Cardiac muscle cell (in vitro differentiated cells and primary cell): ENCODE results near the gene PTPRK. TPM values are rescaled to one million over a fixed set of nuclear protein-coding genes. Genes with fewer than 3 reads are reported as not detected.

ENCODE experiments used
- DNase-seq, 2 donors: peaks; one replicate each; pipeline versions ENCODE4 v3.0.0 to v3.0.0-alpha.2; 2010 to 2017; ENCODE audit warnings: low read depth in 1 of 2, low spot score in 1 of 2
- H3K27ac ChIP-seq: fragments of 200-600 bp; sonication (generic); 2 replicates; pipeline ENCODE4 v1.5.1; 2016
- H3K27me3 ChIP-seq: fragments of 200-600 bp; sonication (generic); 2 replicates; pipeline ENCODE4 v1.6.0; 2016; ENCODE audit warnings: control low read depth
- H3K36me3 ChIP-seq: fragments of 200-600 bp; sonication (generic); 2 replicates; pipeline ENCODE4 v1.5.1; 2016; ENCODE audit warnings: control low read depth
- H3K4me1 ChIP-seq: fragments of 200-600 bp; sonication (generic); 2 replicates; pipeline ENCODE4 v1.8.1; 2017; ENCODE audit warnings: low read depth, mild to moderate bottlenecking, mixed run types
- H3K4me3 ChIP-seq: fragments of 200-600 bp; sonication (generic); 2 replicates; pipeline ENCODE4 v1.5.1; 2016; ENCODE audit warnings: mild to moderate bottlenecking
- H3K9me3 ChIP-seq: fragments of 200-600 bp; sonication (generic); 2 replicates; pipeline ENCODE4 v1.5.1; 2017; ENCODE audit warnings: low read depth, mild to moderate bottlenecking, control low read depth
- CTCF ChIP-seq: IDR thresholded peaks from 2 replicates; pipeline ENCODE4 v1.5.1; 2012; ENCODE audit warnings: low read depth, mild to moderate bottlenecking, low read length
- polyA plus RNA-seq: library from polyadenylated mRNA; unstranded; fragments of >200 nt; fragmentation: Nextera tagmentation; extraction: Ambion mirVana; gene quantifications from 2 replicates; pipeline ENCODE4 v1.2.1, GENCODE V29; 2016
- total RNA-seq: library from RNA; depleted of rRNA; stranded (reverse); fragments of >200 nt; gene quantifications from 2 replicates; pipeline ENCODE4 v1.2.3, GENCODE V29; 2016

Gene PTPRK
- total and polyA plus RNA-seq, 2 experiments from 2014 or later, result 48.3 to 73.1 TPM

- Histone ChIP-seq H3K9me3 (no peaks in the 10 kb centered on the region), H3K36me3 (no peaks in the 10 kb centered on the region), H3K4me1 (no peaks in the 10 kb centered on the region), H3K27me3 (no peaks in the 10 kb centered on the region), H3K4me3 (no peak overlapping the region), H3K27ac (no peak overlapping the region)
- no peak for DNase-seq
- TF ChIP-seq CTCF, result no peak
These were observed 569.7 kb downstream of the PTPRK start for GRCh38 chr6:127950566-127951145.

- H3K27ac ChIP-seq, result no peak overlapping the region
- DNase-seq, result no peak
- TF ChIP-seq CTCF, result no peak
- H3K9me3 ChIP-seq, result no peaks in the 10 kb centered on the region
- H3K27me3 ChIP-seq, result no peaks in the 10 kb centered on the region
- no peak overlapping the region for H3K4me3 ChIP-seq
- H3K36me3 ChIP-seq, result no peaks in the 10 kb centered on the region
- no peaks in the 10 kb centered on the region for H3K4me1 ChIP-seq
These were observed 571.1 kb downstream of the PTPRK start for GRCh38 chr6:127949251-127949650.

GRCh38 chr6:127946388-127946787 lies 574.0 kb downstream of the PTPRK start:
- Histone ChIP-seq H3K27me3 (no peaks in the 10 kb centered on the region), H3K4me1 (no peaks in the 10 kb centered on the region), H3K4me3 (no peak overlapping the region), H3K36me3 (no peaks in the 10 kb centered on the region), H3K9me3 (no peaks in the 10 kb centered on the region), H3K27ac (no peak overlapping the region)
- TF ChIP-seq CTCF, result no peak
- no peak for DNase-seq

DNA sequence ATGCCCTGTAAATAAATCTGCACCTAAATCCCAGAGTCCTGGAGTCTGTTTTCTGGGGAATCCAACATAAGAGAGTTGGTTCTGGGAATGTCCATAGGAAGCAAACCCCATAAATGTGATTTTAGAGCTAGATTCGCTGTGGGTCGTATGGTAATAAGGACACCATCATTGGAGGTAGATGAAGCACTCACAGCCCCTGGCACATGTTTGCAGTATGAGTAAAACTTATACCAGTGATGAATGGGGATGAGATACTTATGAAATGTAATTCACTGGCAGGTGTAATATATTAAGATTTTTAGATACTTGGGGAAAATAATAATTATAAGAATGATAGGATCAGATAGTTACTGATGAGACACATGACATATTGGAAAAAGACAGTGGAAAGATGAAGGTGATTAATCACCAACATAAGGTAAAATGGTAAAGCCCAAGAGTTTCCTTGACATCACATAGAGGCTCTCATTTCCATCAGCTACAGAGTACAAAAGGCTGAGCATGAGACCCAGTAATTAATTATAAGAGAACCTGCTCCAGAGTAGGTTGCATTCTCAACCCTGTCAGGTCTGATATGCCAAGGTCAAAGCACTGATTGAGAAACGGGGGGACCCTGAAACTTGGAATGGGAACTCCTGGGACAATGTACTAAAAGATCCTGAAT lies 574.8 kb downstream of the PTPRK start:
- no peaks in the 10 kb centered on the region for H3K4me1 ChIP-seq
- no peak overlapping the region for H3K27ac ChIP-seq
- no peak for DNase-seq
- no peaks in the 10 kb centered on the region for H3K27me3 ChIP-seq
- no peaks in the 10 kb centered on the region for H3K9me3 ChIP-seq
- no peak for TF ChIP-seq CTCF
- H3K36me3 ChIP-seq, result no peaks in the 10 kb centered on the region
- H3K4me3 ChIP-seq, result no peak overlapping the region

DNA sequence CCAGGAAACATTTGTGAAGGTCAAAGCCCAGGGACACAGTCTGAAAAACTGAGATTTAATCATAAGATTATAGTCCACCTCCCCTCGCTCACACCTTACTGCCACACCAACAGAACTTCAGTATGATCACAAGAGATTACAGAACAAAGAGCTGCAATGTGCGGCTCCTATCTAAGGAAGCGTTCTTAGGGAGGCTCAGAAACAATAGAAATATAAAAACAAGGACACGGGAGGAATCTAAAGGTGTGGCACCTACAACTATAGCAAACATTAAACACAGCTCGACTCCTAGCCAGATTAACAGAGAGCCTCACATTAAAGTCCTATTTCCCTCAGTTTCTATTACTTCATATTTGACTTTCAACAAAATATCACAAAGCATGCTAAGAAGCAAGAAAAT lies 579.2 kb downstream of the PTPRK start:
- Histone ChIP-seq H3K27me3 (no peaks in the 10 kb centered on the region), H3K4me3 (no peak overlapping the region), H3K27ac (no peak overlapping the region), H3K9me3 (no peaks in the 10 kb centered on the region), H3K36me3 (no peaks in the 10 kb centered on the region), H3K4me1 (no peaks in the 10 kb centered on the region)
- no peak for DNase-seq
- no peak for TF ChIP-seq CTCF
